HG02798 (cell line): ENCODE measurements around the gene ABCC5.
"Not testable (repeated sequence)": the region's sequence is repeated elsewhere in the genome, so short reads cannot be mapped to it uniquely, and the experiment has no call there.

Experiments
- ATAC-seq: cut with Tn5 transposase; IDR thresholded peaks from one replicate; pipeline ENCODE4 v1.9.1; 2021; ENCODE audit warnings: mild to moderate bottlenecking; ENCODE audit not compliant: unreplicated experiment, poor library complexity

Gene ABCC5

GRCh38 chr3:184017672-184018423 is at the start of gene ABCC5:
ABCC5 (minus strand) TSS chr3:184017884; CDS start chr3:184014392, 3,492 bp downstream.
- peak; percentile 98 for ATAC-seq

- ATAC-seq = no peak
These were observed 48.5 kb upstream of the ABCC5 start for GRCh38 chr3:184066211-184066610.

GRCh38 chr3:184062637-184063036 is 45.0 kb upstream of the ABCC5 start:
- ATAC-seq = no peak

GRCh38 chr3:184059424-184059823 is 41.7 kb upstream of the ABCC5 start:
- ATAC-seq = no peak

GRCh38 chr3:184058029-184058428 is 40.3 kb upstream of the ABCC5 start:
- ATAC-seq = no peak

GRCh38 chr3:184052767-184053166 is 35.1 kb upstream of the ABCC5 start, which contains the start of gene HTR3C:
HTR3C (plus strand) TSS chr3:184053047; CDS start chr3:184053081, 34 bp downstream.
- ATAC-seq = no peak

- no peak for ATAC-seq
These were observed 32.6 kb upstream of the ABCC5 start for GRCh38 chr3:184050217-184050847.

GRCh38 chr3:184045995-184046394 is 28.3 kb upstream of the ABCC5 start:
- ATAC-seq = no peak

- no peak for ATAC-seq
These were observed 24.9 kb upstream of the ABCC5 start for GRCh38 chr3:184042617-184043016.

- no peak for ATAC-seq
These were observed 22.3 kb upstream of the ABCC5 start for GRCh38 chr3:184040010-184040409.

GRCh38 chr3:184039414-184039813 is 21.7 kb upstream of the ABCC5 start:
- no peak for ATAC-seq

- not testable (repeated sequence) for ATAC-seq
These were observed 20.6 kb upstream of the ABCC5 start for GRCh38 chr3:184038307-184038706.

- no peak for ATAC-seq
These were observed 20.1 kb upstream of the ABCC5 start for GRCh38 chr3:184037816-184038215.

GRCh38 chr3:184031187-184031792 is 13.6 kb upstream of the ABCC5 start, which contains the start of gene HTR3D:
HTR3D (plus strand) TSS chr3:184031742; CDS start chr3:184031742, 0 bp downstream.
- no peak for ATAC-seq

GRCh38 chr3:184030536-184030935 is 12.9 kb upstream of the ABCC5 start:
- no peak for ATAC-seq

- ATAC-seq = no peak
These were observed 11.8 kb upstream of the ABCC5 start for GRCh38 chr3:184029443-184029842.

- ATAC-seq = not testable (repeated sequence)
These were observed 10.7 kb upstream of the ABCC5 start for GRCh38 chr3:184028275-184028890.

- not testable (repeated sequence) for ATAC-seq
These were observed 7.6 kb upstream of the ABCC5 start for GRCh38 chr3:184025256-184025655.

- ATAC-seq = no peak
These were observed 4.6 kb upstream of the ABCC5 start for GRCh38 chr3:184022323-184022722.

- ATAC-seq = no peak
These were observed 815 bp upstream of the ABCC5 start for GRCh38 chr3:184018424-184018973.
